SU-DHL-6 (cell line): Measurements from ENCODE around the gene CCDC142.

ENCODE experiments used
- EZH2phosphoT487 ChIP-seq: fragments of 200-600 bp; sonication (generic), shearing (Covaris generic); conservative IDR thresholded peaks from 2 replicates; pipeline ENCODE4 v1.6.1; 2018; ENCODE audit warnings: mild to moderate bottlenecking, antibody characterized with exemption, low read length, moderate library complexity, mixed read lengths
- TF ChIP-seq, protein P1 (sequence below): fragments of 200-600 bp; sonication (generic); IDR thresholded peaks from one replicate; pipeline ENCODE4 v1.5.1; 2017; ENCODE audit warnings: antibody characterized with exemption, mild to moderate bottlenecking, low read length, moderate library complexity; ENCODE audit not compliant: insufficient read depth, poor library complexity, severe bottlenecking

GRCh38 chr2:74439803-74440377 lies 42.9 kb downstream of the CCDC142 start:
- TF ChIP-seq, protein P1, sequence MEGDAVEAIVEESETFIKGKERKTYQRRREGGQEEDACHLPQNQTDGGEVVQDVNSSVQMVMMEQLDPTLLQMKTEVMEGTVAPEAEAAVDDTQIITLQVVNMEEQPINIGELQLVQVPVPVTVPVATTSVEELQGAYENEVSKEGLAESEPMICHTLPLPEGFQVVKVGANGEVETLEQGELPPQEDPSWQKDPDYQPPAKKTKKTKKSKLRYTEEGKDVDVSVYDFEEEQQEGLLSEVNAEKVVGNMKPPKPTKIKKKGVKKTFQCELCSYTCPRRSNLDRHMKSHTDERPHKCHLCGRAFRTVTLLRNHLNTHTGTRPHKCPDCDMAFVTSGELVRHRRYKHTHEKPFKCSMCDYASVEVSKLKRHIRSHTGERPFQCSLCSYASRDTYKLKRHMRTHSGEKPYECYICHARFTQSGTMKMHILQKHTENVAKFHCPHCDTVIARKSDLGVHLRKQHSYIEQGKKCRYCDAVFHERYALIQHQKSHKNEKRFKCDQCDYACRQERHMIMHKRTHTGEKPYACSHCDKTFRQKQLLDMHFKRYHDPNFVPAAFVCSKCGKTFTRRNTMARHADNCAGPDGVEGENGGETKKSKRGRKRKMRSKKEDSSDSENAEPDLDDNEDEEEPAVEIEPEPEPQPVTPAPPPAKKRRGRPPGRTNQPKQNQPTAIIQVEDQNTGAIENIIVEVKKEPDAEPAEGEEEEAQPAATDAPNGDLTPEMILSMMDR: no peak
- TF ChIP-seq EZH2phosphoT487: no peak
